GM19468 (cell line): ENCODE data around the gene HEXB.
"Not testable (repeated sequence)": the region's sequence is repeated elsewhere in the genome, so short reads cannot be mapped to it uniquely, and the experiment has no call there.

Experiments
- ATAC-seq: cut with Tn5 transposase; IDR thresholded peaks from one replicate; pipeline ENCODE4 v1.9.1; 2021; ENCODE audit warnings: mild to moderate bottlenecking, moderate library complexity, moderate number of reproducible peaks; ENCODE audit not compliant: unreplicated experiment; ENCODE audit errors: extremely low read depth

Gene HEXB

GRCh38 chr5:74717596-74717995 lies 32.6 kb downstream of the HEXB start:
- ATAC-seq, result no peak

- ATAC-seq, result no peak
Measured at GRCh38 chr5:74722271-74722670, 37.2 kb downstream of the HEXB start.

GRCh38 chr5:74725331-74725730 lies 40.3 kb downstream of the HEXB start:
- no peak for ATAC-seq

- no peak for ATAC-seq
Measured at GRCh38 chr5:74736759-74737158, 51.7 kb downstream of the HEXB start.

- ATAC-seq, result no peak
Measured at GRCh38 chr5:74738406-74738805, 53.4 kb downstream of the HEXB start.

- ATAC-seq, result not testable (repeated sequence)
Measured at GRCh38 chr5:74748742-74749141, 63.7 kb downstream of the HEXB start.

- no peak for ATAC-seq
Measured at GRCh38 chr5:74761241-74761640, 76.2 kb downstream of the HEXB start.

- ATAC-seq, result no peak
Measured at GRCh38 chr5:74762599-74762998, 77.6 kb downstream of the HEXB start.

GRCh38 chr5:74763504-74763903 lies 78.5 kb downstream of the HEXB start:
- ATAC-seq, result no peak

GRCh38 chr5:74765201-74765600 lies 80.2 kb downstream of the HEXB start:
- no peak for ATAC-seq

- ATAC-seq, result no peak
Measured at GRCh38 chr5:74765929-74766328, 80.9 kb downstream of the HEXB start.

- ATAC-seq, result peak; percentile 7
Measured at GRCh38 chr5:74766418-74766848, 81.4 kb downstream of the HEXB start.

- peak; percentile 49 for ATAC-seq
Measured at GRCh38 chr5:74766849-74767578, 82.0 kb downstream of the HEXB start, which contains the start of the genes GFM2 and NSA2. Gene GFM2, minus strand, starts transcription at chr5:74767117. Its CDS starts 3,375 bp downstream, at chr5:74763742. Gene NSA2, plus strand, starts transcription at chr5:74767249. Its CDS starts 112 bp downstream, at chr5:74767361.

- no peak for ATAC-seq
Measured at GRCh38 chr5:74767579-74767913, 82.5 kb downstream of the HEXB start.
